MM.1S (cell line): ENCODE data around the gene EPS8L2.
A peak's percentile ranks its signal among the peaks of the same experiment; 100 is the strongest.

Experiments used
- DNase-seq: peaks from one replicate; pipeline ENCODE4 v3.0.0-alpha.2; 2015
- H2AFZ ChIP-seq: fragments of 300-600 bp; sonication (generic); 2 replicates; pipeline ENCODE4 v1.6.0; 2016; ENCODE audit warnings: antibody characterized with exemption, low read length
- H3F3A ChIP-seq: fragments of 300-600 bp; sonication (generic); 2 replicates; pipeline ENCODE4 v1.6.1; 2016; ENCODE audit warnings: mild to moderate bottlenecking, antibody characterized with exemption, low read length, moderate library complexity, mixed read lengths; ENCODE audit not compliant: insufficient read depth
- H3K27ac ChIP-seq: fragments of 300-600 bp; sonication (generic); 2 replicates; pipeline ENCODE4 v1.5.1; 2016; ENCODE audit warnings: mild to moderate bottlenecking, low read length
- H3K27me3 ChIP-seq: fragments of 300-600 bp; sonication (generic); replicated peaks from 2 replicates; pipeline ENCODE4 v1.6.0; 2016; ENCODE audit warnings: low read length; ENCODE audit not compliant: insufficient read depth
- H3K36me3 ChIP-seq: fragments of 300-600 bp; sonication (generic); replicated peaks from 2 replicates; pipeline ENCODE4 v1.6.1; 2016; ENCODE audit warnings: mild to moderate bottlenecking, low read length, mixed read lengths; ENCODE audit not compliant: insufficient read depth
- H3K4me1 ChIP-seq: fragments of 300-600 bp; sonication (generic); 2 replicates; pipeline ENCODE4 v1.6.1; 2016; ENCODE audit warnings: low read length, mixed read lengths
- H3K4me2 ChIP-seq: fragments of 300-600 bp; sonication (generic); 2 replicates; pipeline ENCODE4 v1.6.0; 2016; ENCODE audit warnings: low read depth, low read length
- H3K4me3 ChIP-seq: fragments of 300-600 bp; sonication (generic); 2 replicates; pipeline ENCODE4 v1.5.1; 2016; ENCODE audit warnings: low read length, mixed read lengths
- H3K79me2 ChIP-seq: fragments of 300-600 bp; sonication (generic); 2 replicates; pipeline ENCODE4 v1.6.1; 2016; ENCODE audit warnings: mixed run types, low read length, mixed read lengths
- H3K9ac ChIP-seq: fragments of 300-600 bp; sonication (generic); 2 replicates; pipeline ENCODE4 v1.6.1; 2016; ENCODE audit warnings: low read length, mixed read lengths
- H3K9me2 ChIP-seq: fragments of 300-600 bp; sonication (generic); replicated peaks from 2 replicates; pipeline ENCODE4 v1.6.1; 2016; ENCODE audit warnings: mild to moderate bottlenecking, low read length, mixed read lengths; ENCODE audit not compliant: insufficient read depth
- H3K9me3 ChIP-seq: fragments of 300-600 bp; sonication (generic); replicated peaks from 2 replicates; pipeline ENCODE4 v1.6.1; 2016; ENCODE audit warnings: mild to moderate bottlenecking, low read length, mixed read lengths; ENCODE audit not compliant: insufficient read depth
- H4K20me1 ChIP-seq: fragments of 300-600 bp; sonication (generic); 2 replicates; pipeline ENCODE4 v1.6.1; 2016; ENCODE audit warnings: mild to moderate bottlenecking, low read length, moderate library complexity, mixed read lengths; ENCODE audit not compliant: insufficient read depth
- EZH2 ChIP-seq: fragments of 300-600 bp; sonication (generic); optimal IDR thresholded peaks from 2 replicates; pipeline ENCODE3; 2017; ENCODE audit warnings: low read depth, mild to moderate bottlenecking, antibody characterized with exemption, low read length, mixed read lengths
- EZH2phosphoT487 ChIP-seq: fragments of 300-600 bp; sonication (generic); IDR thresholded peaks from 2 replicates; pipeline ENCODE4 v1.6.1; 2018; ENCODE audit warnings: antibody characterized with exemption, low read length
- TF ChIP-seq, protein P1 (sequence below): fragments of 300-600 bp; sonication (generic); IDR thresholded peaks from 2 replicates; pipeline ENCODE4 v1.5.1; 2016; ENCODE audit warnings: antibody characterized with exemption, low read length, mixed read lengths

EPS8L2 gene

DNA sequence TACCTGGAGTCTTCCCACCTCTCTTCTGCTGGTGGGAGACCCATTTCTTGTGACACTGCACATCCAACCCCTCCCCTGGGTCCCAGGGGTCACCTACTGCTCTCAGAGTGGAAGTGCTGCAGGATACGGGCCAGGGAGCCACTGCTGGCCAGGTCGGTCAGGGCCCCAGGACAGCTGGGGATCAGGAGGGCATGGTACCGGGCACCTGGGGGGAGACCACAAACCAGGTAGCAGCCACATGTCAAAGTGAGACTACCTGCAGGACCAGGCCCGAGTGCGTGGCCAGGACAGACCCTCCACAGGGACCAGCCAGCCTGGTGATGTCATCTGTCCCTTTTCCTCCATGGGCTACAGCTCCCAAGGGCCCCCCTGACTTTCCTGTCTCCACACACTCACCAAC lies 67.4 kb downstream of the EPS8L2 start:
- Histone ChIP-seq H3F3A (no peaks in the 10 kb centered on the region), H3K36me3 (peaks cover 9% of the 10 kb centered on the region), H3K9ac (no peak overlapping the region), H3K9me2 (no peaks in the 10 kb centered on the region), H3K4me1 (peaks cover 3% of the 10 kb centered on the region; the same call in 1 of the 2 replicates), H3K27ac (no peak overlapping the region), H4K20me1 (no peaks in the 10 kb centered on the region; the same call in 1 of the 2 replicates), H3K4me3 (no peak overlapping the region), H2AFZ (no peak overlapping the region), H3K27me3 (no peaks in the 10 kb centered on the region), H3K9me3 (no peaks in the 10 kb centered on the region), H3K4me2 (no peak overlapping the region), H3K79me2 (peaks cover 70% of the 10 kb centered on the region)
- DNase-seq, result peak; percentile 5
- TF ChIP-seq, protein P1, sequence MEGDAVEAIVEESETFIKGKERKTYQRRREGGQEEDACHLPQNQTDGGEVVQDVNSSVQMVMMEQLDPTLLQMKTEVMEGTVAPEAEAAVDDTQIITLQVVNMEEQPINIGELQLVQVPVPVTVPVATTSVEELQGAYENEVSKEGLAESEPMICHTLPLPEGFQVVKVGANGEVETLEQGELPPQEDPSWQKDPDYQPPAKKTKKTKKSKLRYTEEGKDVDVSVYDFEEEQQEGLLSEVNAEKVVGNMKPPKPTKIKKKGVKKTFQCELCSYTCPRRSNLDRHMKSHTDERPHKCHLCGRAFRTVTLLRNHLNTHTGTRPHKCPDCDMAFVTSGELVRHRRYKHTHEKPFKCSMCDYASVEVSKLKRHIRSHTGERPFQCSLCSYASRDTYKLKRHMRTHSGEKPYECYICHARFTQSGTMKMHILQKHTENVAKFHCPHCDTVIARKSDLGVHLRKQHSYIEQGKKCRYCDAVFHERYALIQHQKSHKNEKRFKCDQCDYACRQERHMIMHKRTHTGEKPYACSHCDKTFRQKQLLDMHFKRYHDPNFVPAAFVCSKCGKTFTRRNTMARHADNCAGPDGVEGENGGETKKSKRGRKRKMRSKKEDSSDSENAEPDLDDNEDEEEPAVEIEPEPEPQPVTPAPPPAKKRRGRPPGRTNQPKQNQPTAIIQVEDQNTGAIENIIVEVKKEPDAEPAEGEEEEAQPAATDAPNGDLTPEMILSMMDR, result no peak
- TF ChIP-seq EZH2 (no peak), EZH2phosphoT487 (no peak)

GRCh38 chr11:773830-774229 lies 67.8 kb downstream of the EPS8L2 start:
- TF ChIP-seq EZH2phosphoT487 (no peak), EZH2 (no peak)
- TF ChIP-seq, protein P1, result no peak
- Histone ChIP-seq H3F3A (no peaks in the 10 kb centered on the region), H3K9ac (no peak overlapping the region), H4K20me1 (no peaks in the 10 kb centered on the region; the same call in 1 of the 2 replicates), H3K27me3 (no peaks in the 10 kb centered on the region), H3K9me3 (no peaks in the 10 kb centered on the region), H3K4me1 (peaks cover 3% of the 10 kb centered on the region; the same call in 1 of the 2 replicates), H3K79me2 (peaks cover 73% of the 10 kb centered on the region), H3K9me2 (no peaks in the 10 kb centered on the region), H3K27ac (no peak overlapping the region), H3K36me3 (peaks cover 9% of the 10 kb centered on the region), H3K4me2 (no peak overlapping the region), H2AFZ (no peak overlapping the region), H3K4me3 (no peak overlapping the region)
- no peak for DNase-seq

GRCh38 chr11:774873-775592 lies 69.0 kb downstream of the EPS8L2 start:
- no peaks in the 10 kb centered on the region for H3K27me3 ChIP-seq
- no peak overlapping the region for H3K4me3 ChIP-seq
- peaks cover 78% of the 10 kb centered on the region for H3K79me2 ChIP-seq
- H3K9me3 ChIP-seq, result no peaks in the 10 kb centered on the region
- TF ChIP-seq EZH2phosphoT487, result no peak
- TF ChIP-seq, protein P1, result no peak
- no peak for TF ChIP-seq EZH2
- H3K27ac ChIP-seq, result no peak overlapping the region
- no peak overlapping the region for H3K9ac ChIP-seq
- DNase-seq, result peak; percentile 4
- peaks cover 3% of the 10 kb centered on the region; the same call in 1 of the 2 replicates for H3K4me1 ChIP-seq
- H4K20me1 ChIP-seq, result no peaks in the 10 kb centered on the region; the same call in 1 of the 2 replicates
- H3K4me2 ChIP-seq, result no peak overlapping the region
- H3K36me3 ChIP-seq, result peaks cover 9% of the 10 kb centered on the region
- no peaks in the 10 kb centered on the region for H3F3A ChIP-seq
- no peak overlapping the region for H2AFZ ChIP-seq
- H3K9me2 ChIP-seq, result no peaks in the 10 kb centered on the region
